GM19452 (cell line): ENCODE results near the gene MCM8.
A peak's percentile ranks its signal among the peaks of the same experiment; 100 is the strongest.

Experiments used
- ATAC-seq: cut with Tn5 transposase; IDR thresholded peaks from one replicate; pipeline ENCODE4 v1.9.1; 2021; ENCODE audit not compliant: unreplicated experiment

MCM8 gene

GRCh38 chr20:5945963-5946362, 4.5 kb upstream of the MCM8 start:
- no peak for ATAC-seq

- no peak for ATAC-seq
These were observed 3.2 kb upstream of the MCM8 start for GRCh38 chr20:5947276-5947675.

- no peak for ATAC-seq
These were observed 545 bp upstream of the MCM8 start for GRCh38 chr20:5949943-5950270.

- no peak for ATAC-seq
These were observed 17.0 kb downstream of the MCM8 start for GRCh38 chr20:5967469-5967868.

GRCh38 chr20:5968462-5968861, 18.0 kb downstream of the MCM8 start:
- no peak for ATAC-seq

- ATAC-seq, result no peak
These were observed 19.0 kb downstream of the MCM8 start for GRCh38 chr20:5969348-5969935.

GRCh38 chr20:5969940-5970339, 19.5 kb downstream of the MCM8 start:
- no peak for ATAC-seq

- ATAC-seq, result no peak
These were observed 19.9 kb downstream of the MCM8 start for GRCh38 chr20:5970381-5970780.

GRCh38 chr20:5971203-5971602, 20.8 kb downstream of the MCM8 start:
- no peak for ATAC-seq

- no peak for ATAC-seq
These were observed 22.7 kb downstream of the MCM8 start for GRCh38 chr20:5973172-5973571.

- ATAC-seq, result no peak
These were observed 23.5 kb downstream of the MCM8 start for GRCh38 chr20:5973971-5974370.

- ATAC-seq, result no peak
These were observed 24.1 kb downstream of the MCM8 start for GRCh38 chr20:5974531-5974930.

GRCh38 chr20:5975778-5976177, 25.3 kb downstream of the MCM8 start:
- ATAC-seq, result no peak

GRCh38 chr20:5977223-5977622, 26.8 kb downstream of the MCM8 start:
- no peak for ATAC-seq

GRCh38 chr20:5977975-5978374, 27.5 kb downstream of the MCM8 start:
- no peak for ATAC-seq

GRCh38 chr20:5979801-5980200, 29.3 kb downstream of the MCM8 start:
- ATAC-seq, result no peak

GRCh38 chr20:5980720-5981538, 30.5 kb downstream of the MCM8 start:
- no peak for ATAC-seq

GRCh38 chr20:5987383-5987782, 36.9 kb downstream of the MCM8 start:
- no peak for ATAC-seq

- ATAC-seq, result no peak
These were observed 39.1 kb downstream of the MCM8 start for GRCh38 chr20:5989539-5989938.

GRCh38 chr20:5990946-5991345, 40.5 kb downstream of the MCM8 start:
- no peak for ATAC-seq

GRCh38 chr20:5991623-5992441, 41.4 kb downstream of the MCM8 start:
- no peak for ATAC-seq

- peak; percentile 94 for ATAC-seq
These were observed 46.3 kb downstream of the MCM8 start for GRCh38 chr20:5996765-5997164.
